Muscle of back (tissue), 11 donors: Measurements from ENCODE around the gene MAP9. TPM values are rescaled to one million over a fixed set of nuclear protein-coding genes. Genes with fewer than 3 reads are reported as not detected.
A peak's percentile ranks its signal among the peaks of the same experiment; 100 is the strongest.
"Not testable (repeated sequence)": the region's sequence is repeated elsewhere in the genome, so short reads cannot be mapped to it uniquely, and the experiment has no call there.

Experiments used
- DNase-seq, 3 donors: peaks; one replicate each; pipeline versions ENCODE4 v3.0.0 to v3.0.0-alpha.2; 2013
- polyA plus RNA-seq, 10 donors: library from polyadenylated mRNA; unstranded; fragments of 120-200 nt; gene quantifications; one replicate each; pipeline ENCODE4 v1.2.1, GENCODE V29; 2013; ENCODE audit not compliant: insufficient read length in 10 of 10

MAP9 gene
- polyA plus RNA-seq, 10 donors, result 2.8 to 6.1 (median 4.7) TPM

DNA sequence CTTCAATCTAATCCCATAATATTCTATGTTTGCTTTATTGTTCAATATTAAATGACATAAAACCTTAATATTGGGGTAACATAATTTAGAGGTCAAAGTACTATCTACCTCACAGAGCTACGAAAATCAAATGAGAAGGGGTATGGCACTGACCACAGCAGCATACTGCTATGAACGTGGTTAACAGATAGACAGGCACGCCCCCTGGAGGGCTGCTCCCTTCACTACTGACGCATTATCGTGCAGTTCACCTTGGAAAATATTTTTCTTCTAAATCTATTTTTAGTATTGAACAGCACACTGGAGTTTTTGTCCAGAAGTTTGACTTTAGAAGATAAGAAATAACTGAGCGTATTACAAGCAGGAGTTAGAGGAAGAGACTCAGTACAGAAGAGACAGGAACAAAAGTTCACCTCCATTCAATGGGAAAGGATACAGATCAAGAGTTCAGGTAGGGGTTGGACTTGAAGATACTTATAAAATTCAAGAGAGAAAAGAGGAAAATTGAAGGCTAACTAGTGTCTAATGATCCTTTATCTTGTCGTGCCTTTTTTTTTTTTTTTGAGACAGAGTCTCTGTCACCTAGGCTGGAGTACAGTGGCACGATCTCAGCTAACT lies 22.7 kb downstream of the MAP9 start:
- DNase-seq, result peak; percentile 54 to 75 (median 57)

DNA sequence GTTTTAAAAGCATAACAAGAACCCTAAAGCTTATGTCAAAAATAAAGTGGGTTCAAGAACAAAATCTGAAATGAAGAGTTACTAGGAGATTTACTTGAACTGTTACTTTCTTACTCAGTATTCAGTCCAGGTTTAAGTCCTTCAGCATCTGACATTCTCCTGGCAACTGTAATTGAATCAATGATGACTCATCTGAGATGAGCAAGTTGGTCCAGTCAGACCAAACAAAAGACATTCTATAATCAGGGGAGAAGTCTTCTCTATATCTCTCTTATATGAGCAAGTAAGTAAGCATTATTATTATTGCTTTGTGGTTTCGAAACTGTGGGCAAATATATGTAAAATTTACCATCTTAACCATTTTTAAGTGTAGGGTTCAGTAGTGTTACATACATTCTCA lies 34.6 kb downstream of the MAP9 start:
- DNase-seq, result no peak

DNA sequence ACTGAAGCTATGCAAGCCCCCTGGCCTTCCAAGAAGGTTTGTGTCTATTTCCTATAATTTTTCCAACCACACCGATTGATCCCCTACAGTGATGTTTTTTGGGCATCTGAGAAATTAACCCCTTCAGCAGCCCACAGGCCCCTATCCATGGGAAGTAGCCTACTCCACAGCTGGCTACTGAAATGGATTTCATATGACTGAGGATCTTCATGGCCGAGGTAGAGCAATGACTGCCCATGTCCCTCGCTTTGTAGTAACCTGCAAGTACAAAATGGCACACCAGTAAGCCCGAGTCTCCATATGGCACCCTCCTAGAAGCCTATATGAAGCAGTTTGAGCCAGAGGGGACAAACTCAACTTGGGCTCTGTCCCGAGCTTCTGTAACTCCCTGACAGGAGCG lies 36.8 kb downstream of the MAP9 start:
- no peak for DNase-seq

DNA sequence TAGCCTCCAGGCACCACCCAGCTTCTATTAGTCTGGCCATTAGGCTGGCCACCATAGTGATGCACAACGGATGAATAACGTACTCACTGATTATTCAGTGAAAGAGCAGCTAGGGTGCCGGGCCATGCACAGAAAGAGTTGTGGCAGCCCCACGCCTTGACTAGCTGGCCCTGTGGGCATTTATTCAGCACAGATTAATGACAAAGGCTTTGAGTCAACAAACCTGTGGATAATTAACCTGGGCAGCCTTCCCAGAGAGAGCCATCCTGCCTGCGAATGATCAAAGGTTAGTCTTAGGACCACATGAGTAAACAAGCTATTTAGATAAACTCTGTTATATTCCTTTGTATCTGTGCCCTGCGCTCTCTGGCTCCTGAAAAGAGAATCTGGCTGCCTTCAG lies 37.2 kb downstream of the MAP9 start:
- no peak for DNase-seq

DNA sequence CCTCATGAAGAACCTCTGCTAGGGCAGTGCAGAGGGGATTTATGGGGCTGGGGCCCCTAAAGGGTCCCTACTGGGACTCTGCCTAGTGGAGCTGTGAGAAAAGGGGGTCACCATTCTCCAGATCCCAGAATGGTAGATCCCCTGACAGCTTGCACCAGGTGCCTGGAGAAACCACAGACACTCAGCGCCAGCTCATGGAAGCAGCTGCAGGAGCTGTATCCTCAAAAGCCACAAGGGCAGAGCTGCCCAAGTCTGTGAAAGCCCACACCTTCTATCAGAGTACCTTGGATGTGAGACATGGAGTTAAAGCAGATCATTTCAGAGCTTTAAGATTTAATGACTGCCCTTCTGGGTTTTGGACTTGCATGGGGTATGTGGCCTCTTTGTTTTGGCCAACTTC lies 38.6 kb downstream of the MAP9 start:
- no peak for DNase-seq

DNA sequence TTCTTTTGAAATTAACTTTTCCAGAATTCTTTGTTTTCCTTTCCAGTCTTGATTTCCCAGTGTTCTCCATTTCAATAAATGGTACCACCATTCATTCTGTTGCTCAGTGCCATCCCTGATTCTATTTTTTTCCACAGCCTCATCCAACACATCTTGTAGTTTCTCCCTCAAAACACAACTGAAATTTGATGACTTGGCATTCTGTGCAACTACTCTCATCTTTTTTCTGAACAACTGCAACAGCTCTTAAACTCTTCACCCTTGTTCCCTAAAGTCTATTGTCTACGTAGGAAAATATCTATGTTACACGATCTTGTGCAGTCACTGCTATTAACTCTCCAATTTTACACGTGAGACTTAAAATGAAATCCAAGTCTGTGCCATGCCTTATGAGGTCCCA lies 40.5 kb downstream of the MAP9 start:
- no peak for DNase-seq

DNA sequence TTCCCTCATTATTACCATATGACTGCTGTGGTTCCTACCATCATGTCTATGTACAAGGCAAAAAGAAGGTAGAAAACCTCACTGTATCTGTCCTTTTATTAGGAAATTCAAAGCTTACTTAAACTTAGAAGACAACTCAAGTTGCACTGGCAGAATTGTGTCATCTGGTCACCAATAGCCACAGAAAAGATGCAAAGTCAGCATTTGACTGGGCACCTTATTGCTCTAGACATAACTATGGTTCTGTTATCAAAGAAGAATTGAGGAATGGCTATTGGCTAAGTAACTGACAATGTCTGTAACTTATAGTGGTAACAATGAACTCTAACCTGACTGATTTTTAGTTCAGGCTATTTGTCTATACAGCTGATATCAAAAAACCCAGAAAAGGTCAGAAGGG lies 45.3 kb downstream of the MAP9 start:
- DNase-seq, result no peak

DNA sequence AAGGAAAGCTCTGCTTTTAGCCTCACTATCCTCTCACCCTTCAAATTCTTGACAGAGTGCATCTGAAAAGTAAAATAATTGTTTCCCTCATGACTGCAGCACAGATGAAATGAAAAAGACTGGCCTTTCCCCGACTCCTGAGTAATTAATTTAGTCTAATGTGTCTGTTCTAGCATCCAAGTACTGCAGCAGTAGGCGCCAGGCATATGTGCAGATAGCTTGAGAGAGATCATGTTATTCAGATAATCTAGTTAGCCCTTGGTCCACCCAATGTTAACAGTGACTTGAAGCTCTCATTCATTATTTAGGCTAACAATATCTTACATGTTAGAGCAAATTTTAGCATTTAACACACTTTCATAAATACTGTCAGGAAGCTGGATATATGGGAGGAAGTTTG lies 54.0 kb downstream of the MAP9 start:
- no peak for DNase-seq

DNA sequence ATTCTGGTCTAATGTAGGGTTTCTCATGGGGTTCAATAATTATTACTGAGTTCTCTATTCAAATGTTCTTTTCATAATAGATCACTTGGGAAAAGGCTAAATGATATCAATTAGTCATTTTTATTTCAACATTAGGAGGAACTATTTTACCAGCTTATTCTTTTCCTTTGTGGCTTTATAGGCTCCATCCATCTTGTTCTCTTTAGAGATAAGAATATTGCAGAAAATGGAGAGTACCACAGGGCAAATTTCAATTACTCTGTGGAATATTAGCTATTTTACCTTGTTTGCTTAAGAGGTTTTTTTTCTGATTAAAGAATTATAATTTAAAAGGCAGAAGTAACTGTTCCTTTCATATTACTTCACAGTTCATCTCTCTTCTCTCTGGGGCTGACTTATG lies 55.8 kb downstream of the MAP9 start:
- no peak for DNase-seq

DNA sequence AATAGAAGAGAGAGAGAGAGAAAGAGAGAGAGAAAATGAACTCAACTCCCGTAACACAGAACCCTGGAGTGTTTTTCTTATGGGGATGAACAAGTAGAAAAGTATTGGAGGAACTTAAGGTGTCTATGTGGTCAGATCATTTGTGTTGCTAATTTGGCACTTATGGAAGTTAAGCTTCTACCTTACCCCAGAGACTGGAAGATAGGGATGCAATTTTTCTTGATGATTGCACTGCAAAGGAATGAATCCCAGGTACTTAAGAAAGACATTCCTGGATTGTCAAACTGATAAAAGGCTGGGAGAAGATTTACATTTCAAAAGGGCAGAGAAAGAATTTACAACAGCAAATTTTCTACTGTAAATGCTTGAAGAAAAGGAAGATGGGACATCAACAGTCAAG lies 57.2 kb downstream of the MAP9 start:
- no peak for DNase-seq

DNA sequence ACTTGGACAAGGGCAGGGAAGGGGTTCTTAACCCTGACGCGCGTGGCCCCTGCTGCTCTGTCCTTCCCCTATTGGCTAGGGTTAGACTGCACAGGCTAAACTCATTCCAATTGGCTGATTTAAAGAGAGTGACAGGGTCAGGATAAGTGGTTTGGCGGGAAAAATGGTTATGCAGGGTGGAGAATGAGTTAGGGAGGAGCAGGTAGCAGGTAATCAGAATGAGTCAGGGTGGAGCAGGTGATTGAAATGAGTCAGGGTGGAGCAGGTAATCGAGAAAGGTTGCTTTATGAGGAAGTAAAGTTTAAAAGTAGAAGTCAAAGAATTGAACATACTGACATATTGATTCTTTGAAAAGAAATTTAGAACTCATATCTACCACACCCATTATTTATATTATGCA lies 64.7 kb downstream of the MAP9 start:
- DNase-seq, result not testable (repeated sequence)

DNA sequence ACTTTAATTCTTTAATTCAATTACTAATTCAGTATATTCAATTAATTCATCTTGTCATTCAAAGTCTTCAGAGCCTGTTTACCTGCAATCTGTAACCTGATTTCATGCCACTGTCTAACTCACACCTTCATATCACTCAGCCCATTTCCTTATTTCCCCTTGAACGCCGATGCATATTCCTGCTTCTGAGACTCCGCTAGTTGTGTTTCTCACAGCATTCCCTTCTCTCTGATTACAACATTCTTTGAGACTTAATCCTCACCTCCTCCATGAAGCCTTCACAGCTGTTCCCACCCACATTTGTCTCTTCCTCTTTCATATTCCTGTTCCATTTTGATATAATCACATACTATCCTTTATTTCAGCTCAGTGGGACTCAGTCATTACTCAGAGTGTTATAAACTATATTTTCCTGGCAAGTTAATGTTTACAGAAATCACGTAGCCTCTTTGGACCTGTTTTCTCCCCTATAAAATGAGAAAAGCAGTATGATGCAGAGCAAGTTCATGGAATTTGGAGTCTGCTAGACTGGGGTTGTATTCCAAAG lies 69.0 kb downstream of the MAP9 start:
- peak in 2 of 3 donors; percentile 9 to 40 for DNase-seq

DNA sequence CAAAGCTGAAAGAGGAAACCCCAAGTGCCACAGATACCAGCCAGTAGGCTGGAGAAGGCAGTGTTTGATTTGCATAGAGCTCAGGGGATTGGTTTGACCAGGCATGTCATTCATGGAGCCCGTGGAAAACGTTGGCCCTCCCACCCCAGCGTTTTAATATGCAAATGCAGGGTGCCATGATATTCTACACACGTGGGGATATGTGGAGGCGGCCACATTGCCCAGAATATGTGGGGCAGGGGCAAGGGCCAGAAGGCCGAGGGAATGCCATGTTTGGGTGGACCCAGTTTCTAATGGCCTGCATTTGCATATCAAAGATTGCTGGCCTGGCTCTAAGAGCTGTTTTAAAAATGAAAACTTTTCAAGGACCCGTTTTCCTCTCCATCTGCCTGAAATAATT lies 71.1 kb downstream of the MAP9 start:
- no peak for DNase-seq

DNA sequence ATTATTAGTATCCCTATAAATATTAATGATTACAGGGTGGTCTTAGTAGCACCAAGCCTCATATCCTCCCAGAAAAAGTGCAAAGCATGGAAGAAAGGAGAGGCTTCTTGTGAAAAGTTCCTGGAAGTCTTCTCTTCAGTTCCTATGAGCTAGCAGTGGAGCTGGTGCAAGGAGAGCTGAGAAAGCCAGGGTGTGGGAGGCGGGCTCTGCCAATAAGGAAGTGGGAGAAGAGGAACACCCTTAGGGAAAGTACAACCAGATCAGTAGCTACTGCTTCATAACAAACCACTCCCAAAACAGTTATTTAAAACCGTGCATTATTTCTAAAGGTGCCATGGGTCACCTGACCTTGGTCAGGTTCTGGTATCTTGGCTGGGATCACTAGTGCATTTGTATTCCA lies 72.4 kb downstream of the MAP9 start:
- no peak for DNase-seq

DNA sequence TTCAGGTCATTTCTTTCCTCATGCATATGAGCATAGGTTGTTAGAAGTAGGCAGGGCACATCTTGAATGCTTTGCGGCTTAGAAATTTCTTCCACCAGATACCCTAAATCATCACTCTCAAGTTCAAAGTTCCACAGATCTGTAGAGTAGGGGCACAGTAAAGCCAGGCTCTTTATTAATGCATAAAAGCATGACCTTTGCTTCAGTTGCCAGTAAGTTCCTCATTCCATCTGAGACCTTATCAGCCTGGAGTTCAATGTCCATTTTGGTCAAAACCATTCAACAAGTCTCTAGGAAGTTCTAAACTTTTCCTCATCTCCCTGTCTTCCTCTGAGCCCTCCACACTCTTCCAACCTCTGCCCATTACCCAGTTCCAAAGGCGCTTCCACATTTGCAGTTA lies 77.7 kb downstream of the MAP9 start:
- DNase-seq, result no peak

Other genes with a start within 250 kb of the MAP9 start
- gene NPY2R, start 168.3 kb downstream of the MAP9 start, polyA plus RNA-seq, result under 1 TPM in 3 of 10 donors, not detected in 7; 0.05 to 0.07 (median 0.07) TPM